NB4 (cell line): Measurements from ENCODE around the gene LAMTOR4.

Experiments
- DNase-seq: peaks from one replicate; pipeline ENCODE4 v3.0.0; 2010; ENCODE audit warnings: low read depth
- H3K4me3 ChIP-seq: one replicate; pipeline ENCODE4 v1.5.1; 2011; ENCODE audit warnings: mild to moderate bottlenecking, low read depth, low read length, moderate library complexity
- MYC ChIP-seq: IDR thresholded peaks from 2 replicates; pipeline ENCODE4 v1.6.1; 2011; ENCODE audit warnings: low read depth, low read length
- POLR2A ChIP-seq: IDR thresholded peaks from 2 replicates; pipeline ENCODE4 v1.6.1; 2011; ENCODE audit warnings: mild to moderate bottlenecking; ENCODE audit not compliant: insufficient read length; ENCODE audit errors: extremely low read depth
- TF ChIP-seq, protein P1 (sequence below): IDR thresholded peaks from 2 replicates; pipeline ENCODE4 v1.6.1; 2011; ENCODE audit warnings: low read depth, low read length
- TF ChIP-seq, protein P2 (sequence below): IDR thresholded peaks from one replicate; pipeline ENCODE4 v1.5.1; 2012; ENCODE audit warnings: low read depth, low read length

Gene LAMTOR4

DNA sequence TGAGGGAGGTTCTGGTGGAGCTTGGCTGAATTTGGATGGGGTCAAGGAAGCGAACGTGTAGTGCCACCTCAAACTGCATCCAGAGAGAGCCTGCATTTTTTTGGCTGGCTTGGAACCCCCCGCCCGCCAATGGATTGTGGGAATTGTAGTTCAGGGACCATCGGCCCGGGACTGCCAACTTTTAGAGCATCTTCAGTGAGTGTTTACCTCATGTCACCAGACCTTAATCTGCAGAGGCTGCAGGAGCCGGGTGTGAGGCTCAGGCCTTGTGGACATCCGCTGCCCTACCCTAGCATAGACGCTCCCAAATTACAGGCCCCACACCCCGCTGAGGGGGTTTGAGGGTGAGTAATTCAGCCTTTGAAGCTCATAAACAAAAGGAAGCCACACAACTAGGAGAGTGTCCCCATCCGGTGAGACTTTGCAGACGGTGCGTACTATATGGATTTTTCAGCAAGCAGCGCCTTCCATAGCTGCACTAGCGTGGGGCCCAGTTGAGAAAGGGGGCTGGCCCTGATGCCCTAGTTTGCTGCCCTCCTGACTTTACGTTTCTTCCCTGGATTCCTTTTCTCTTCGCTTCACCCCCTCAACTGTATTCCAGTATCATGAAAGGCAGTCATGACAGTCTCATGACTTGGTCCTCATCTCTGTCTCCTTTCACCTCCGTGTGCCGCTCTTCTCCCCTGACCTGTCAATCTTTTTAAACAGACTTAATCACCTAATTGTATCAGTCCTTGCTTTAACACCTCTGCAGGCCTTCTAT, 28.6 kb upstream of the LAMTOR4 start:
- peak; percentile 75 for DNase-seq
- TF ChIP-seq, protein P1, sequence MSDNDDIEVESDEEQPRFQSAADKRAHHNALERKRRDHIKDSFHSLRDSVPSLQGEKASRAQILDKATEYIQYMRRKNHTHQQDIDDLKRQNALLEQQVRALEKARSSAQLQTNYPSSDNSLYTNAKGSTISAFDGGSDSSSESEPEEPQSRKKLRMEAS, result no peak
- TF ChIP-seq, protein P2, sequence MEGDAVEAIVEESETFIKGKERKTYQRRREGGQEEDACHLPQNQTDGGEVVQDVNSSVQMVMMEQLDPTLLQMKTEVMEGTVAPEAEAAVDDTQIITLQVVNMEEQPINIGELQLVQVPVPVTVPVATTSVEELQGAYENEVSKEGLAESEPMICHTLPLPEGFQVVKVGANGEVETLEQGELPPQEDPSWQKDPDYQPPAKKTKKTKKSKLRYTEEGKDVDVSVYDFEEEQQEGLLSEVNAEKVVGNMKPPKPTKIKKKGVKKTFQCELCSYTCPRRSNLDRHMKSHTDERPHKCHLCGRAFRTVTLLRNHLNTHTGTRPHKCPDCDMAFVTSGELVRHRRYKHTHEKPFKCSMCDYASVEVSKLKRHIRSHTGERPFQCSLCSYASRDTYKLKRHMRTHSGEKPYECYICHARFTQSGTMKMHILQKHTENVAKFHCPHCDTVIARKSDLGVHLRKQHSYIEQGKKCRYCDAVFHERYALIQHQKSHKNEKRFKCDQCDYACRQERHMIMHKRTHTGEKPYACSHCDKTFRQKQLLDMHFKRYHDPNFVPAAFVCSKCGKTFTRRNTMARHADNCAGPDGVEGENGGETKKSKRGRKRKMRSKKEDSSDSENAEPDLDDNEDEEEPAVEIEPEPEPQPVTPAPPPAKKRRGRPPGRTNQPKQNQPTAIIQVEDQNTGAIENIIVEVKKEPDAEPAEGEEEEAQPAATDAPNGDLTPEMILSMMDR, result no peak
- peak; percentile 35; the same call in 1 of the 2 replicates for TF ChIP-seq MYC
- TF ChIP-seq POLR2A, result no peak
- peak overlapping the region; percentile 99 for H3K4me3 ChIP-seq

DNA sequence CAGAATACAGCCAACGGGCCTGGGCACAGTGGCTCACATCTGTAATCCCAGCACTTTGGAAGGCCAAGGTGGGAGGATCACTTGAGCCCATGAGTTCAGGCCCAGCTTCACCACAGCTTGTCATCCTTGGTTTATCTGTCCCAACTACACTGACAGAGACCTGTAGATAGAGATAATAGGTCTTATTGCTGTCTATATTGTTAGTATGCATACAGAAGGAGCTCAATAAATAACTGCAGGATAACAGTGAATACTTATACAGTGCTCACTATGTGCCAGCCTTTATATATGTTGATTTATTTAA, 28.0 kb upstream of the LAMTOR4 start:
- DNase-seq, result no peak
- H3K4me3 ChIP-seq, result peak overlapping the region; percentile 99
- TF ChIP-seq, protein P1, result no peak
- TF ChIP-seq, protein P2, result no peak
- no peak for TF ChIP-seq MYC
- TF ChIP-seq POLR2A, result no peak

DNA sequence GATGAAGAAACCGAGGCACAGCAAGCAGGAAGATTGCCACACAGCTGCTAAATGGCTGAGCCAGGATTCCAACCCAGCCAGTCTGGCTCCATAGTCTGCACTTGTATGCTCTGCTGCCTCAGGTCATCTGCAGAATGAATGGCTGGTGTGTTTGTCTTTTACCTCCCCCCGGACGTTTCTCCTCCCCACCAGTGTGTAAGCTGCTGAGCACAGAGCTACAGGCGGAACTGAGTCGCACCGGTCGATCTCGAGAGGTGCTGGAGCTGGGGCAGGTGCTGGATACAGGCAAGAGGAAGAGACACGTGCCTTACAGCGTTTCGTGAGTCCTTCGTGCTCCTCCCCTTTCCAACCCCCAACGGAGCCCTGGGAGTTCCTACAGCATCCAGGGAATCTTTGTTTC, 26.7 kb upstream of the LAMTOR4 start:
- no peak for DNase-seq
- H3K4me3 ChIP-seq, result no peak overlapping the region
- TF ChIP-seq POLR2A, result no peak

DNA sequence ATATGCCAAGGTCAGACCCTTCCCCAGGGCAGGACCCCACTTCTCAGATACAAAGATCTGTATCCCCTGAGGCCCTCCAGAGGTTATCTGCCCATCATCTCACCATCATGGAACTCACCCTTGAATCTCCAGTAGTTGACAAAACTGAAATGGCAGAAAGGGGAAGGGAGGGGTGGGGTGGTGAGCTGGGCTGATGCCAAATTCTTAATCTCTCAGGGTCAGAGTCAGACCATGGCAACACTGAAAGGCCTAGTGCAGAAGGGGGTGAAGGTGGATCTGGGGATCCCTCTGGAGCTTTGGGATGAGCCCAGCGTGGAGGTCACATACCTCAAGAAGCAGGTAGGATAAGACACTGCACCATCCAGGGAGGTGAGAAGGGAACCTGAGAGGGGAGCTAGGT, 26.1 kb upstream of the LAMTOR4 start:
- no peak for DNase-seq
- no peak overlapping the region for H3K4me3 ChIP-seq
- TF ChIP-seq POLR2A, result no peak
- TF ChIP-seq, protein P2, result no peak
- no peak for TF ChIP-seq MYC
- TF ChIP-seq, protein P1, result no peak

DNA sequence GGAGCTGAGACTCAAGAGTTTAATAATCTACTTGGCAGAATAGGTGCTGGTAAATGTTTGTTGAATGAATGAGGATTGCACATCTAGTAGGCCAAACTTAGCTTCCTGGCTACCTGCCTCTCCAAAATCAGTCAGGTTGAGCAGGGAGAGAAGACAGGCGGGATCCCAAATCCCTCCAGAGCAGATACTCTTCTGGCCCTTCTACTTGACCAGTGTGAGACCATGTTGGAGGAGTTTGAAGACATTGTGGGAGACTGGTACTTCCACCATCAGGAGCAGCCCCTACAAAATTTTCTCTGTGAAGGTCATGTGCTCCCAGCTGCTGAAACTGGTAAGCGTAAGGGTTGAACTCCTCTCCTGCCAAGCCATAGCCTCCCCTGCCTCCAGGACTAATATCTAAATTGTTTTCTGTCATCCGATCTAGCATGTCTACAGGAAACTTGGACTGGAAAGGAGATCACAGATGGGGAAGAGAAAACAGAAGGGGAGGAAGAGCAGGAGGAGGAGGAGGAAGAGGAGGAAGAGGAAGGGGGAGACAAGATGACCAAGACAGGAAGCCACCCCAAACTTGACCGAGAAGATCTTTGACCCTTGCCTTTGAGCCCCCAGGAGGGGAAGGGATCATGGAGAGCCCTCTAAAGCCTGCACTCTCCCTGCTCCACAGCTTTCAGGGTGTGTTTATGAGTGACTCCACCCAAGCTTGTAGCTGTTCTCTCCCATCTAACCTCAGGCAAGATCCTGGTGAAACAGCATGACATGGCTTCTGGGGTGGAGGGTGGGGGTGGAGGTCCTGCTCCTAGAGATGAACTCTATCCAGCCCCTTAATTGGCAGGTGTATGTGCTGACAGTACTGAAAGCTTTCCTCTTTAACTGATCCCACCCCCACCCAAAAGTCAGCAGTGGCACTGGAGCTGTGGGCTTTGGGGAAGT, 24.2 kb upstream of the LAMTOR4 start:
- DNase-seq, result no peak
- no peak overlapping the region for H3K4me3 ChIP-seq
- TF ChIP-seq, protein P1, result no peak

DNA sequence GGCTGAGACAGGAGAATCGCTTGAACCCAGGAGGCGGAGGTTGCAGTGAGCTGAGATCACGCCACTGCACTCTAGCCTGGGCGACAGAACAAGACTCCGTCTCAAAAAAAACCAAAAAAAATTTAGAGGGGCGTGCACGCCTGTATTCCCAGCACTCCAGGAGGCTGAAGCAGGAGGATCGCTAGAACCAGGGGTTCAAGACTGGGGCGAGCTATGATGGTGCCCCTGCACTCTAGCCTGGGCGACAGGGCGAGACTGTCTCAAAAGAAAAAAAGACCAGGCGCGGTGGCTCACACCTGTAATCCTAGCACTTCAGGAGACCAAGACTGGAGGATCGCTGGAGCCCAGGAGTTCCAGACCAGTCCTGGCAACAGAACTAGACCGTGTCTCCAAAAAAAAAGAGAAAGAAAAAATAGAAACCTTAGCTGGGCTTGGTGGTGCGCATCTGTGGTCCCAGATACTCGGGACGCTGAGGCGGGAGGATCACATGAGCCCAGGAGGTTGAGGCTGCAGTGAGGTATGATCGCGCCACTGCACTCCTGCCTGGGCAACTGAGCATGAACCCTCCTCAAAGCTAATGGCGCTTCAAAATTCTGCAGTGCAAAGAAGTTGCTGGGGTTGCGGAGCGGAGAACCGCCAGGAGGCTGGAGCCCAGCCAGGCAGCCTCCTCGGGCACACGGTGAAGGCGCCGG, 22.3 kb upstream of the LAMTOR4 start:
- no peak for TF ChIP-seq MYC
- TF ChIP-seq POLR2A, result no peak
- TF ChIP-seq, protein P1, result no peak
- TF ChIP-seq, protein P2, result no peak
- H3K4me3 ChIP-seq, result peak overlapping the region; percentile 96
- no peak for DNase-seq
